HG03558 (cell line): ENCODE data around the gene ELOVL7.
A peak's percentile ranks its signal among the peaks of the same experiment; 100 is the strongest.
"Not testable (repeated sequence)": the region's sequence is repeated elsewhere in the genome, so short reads cannot be mapped to it uniquely, and the experiment has no call there.

Experiments used
- ATAC-seq: cut with Tn5 transposase; IDR thresholded peaks from one replicate; pipeline ENCODE4 v1.9.1; 2021; ENCODE audit warnings: moderate number of reproducible peaks; ENCODE audit not compliant: unreplicated experiment; ENCODE audit errors: extremely low read depth

Gene ELOVL7

GRCh38 chr5:60843936-60844905 is at the start of gene ELOVL7:
Gene ELOVL7, minus strand, starts transcription at chr5:60844269. Its CDS starts 56,872 bp downstream, at chr5:60787397.
- ATAC-seq, result peak; percentile 76

- no peak for ATAC-seq
Measured at GRCh38 chr5:60893521-60893920, 49.5 kb upstream of the ELOVL7 start.

- ATAC-seq, result no peak
Measured at GRCh38 chr5:60891667-60892066, 47.6 kb upstream of the ELOVL7 start.

- peak; percentile 74 for ATAC-seq
Measured at GRCh38 chr5:60888359-60889061, 44.4 kb upstream of the ELOVL7 start.

- no peak for ATAC-seq
Measured at GRCh38 chr5:60887746-60888145, 43.7 kb upstream of the ELOVL7 start.

- ATAC-seq, result no peak
Measured at GRCh38 chr5:60887096-60887495, 43.0 kb upstream of the ELOVL7 start.

- ATAC-seq, result no peak
Measured at GRCh38 chr5:60886158-60886557, 42.1 kb upstream of the ELOVL7 start.

- ATAC-seq, result no peak
Measured at GRCh38 chr5:60883229-60883628, 39.2 kb upstream of the ELOVL7 start.

GRCh38 chr5:60872892-60873291 is 28.8 kb upstream of the ELOVL7 start:
- ATAC-seq, result no peak

GRCh38 chr5:60870857-60871256 is 26.8 kb upstream of the ELOVL7 start:
- ATAC-seq, result no peak

- not testable (repeated sequence) for ATAC-seq
Measured at GRCh38 chr5:60860572-60860971, 16.5 kb upstream of the ELOVL7 start.

GRCh38 chr5:60856066-60856465 is 12.0 kb upstream of the ELOVL7 start:
- ATAC-seq, result no peak

GRCh38 chr5:60852940-60853339 is 8.9 kb upstream of the ELOVL7 start:
- no peak for ATAC-seq

GRCh38 chr5:60852317-60852716 is 8.2 kb upstream of the ELOVL7 start:
- no peak for ATAC-seq

GRCh38 chr5:60851626-60852025 is 7.6 kb upstream of the ELOVL7 start:
- ATAC-seq, result no peak

GRCh38 chr5:60846298-60846697 is 2.2 kb upstream of the ELOVL7 start:
- no peak for ATAC-seq

GRCh38 chr5:60843386-60843935 is 608 bp downstream of the ELOVL7 start:
- no peak for ATAC-seq

- no peak for ATAC-seq
Measured at GRCh38 chr5:60842871-60843385, 1.1 kb downstream of the ELOVL7 start.

- ATAC-seq, result no peak
Measured at GRCh38 chr5:60841361-60841760, 2.7 kb downstream of the ELOVL7 start.

- ATAC-seq, result no peak
Measured at GRCh38 chr5:60836131-60836530, 7.9 kb downstream of the ELOVL7 start.

- ATAC-seq, result no peak
Measured at GRCh38 chr5:60835554-60835953, 8.5 kb downstream of the ELOVL7 start.
